ENCODE data around the gene LGI1.

The LGI1 gene

GRCh38 chr10:93773705-93774104, 16.0 kb downstream of the LGI1 start:
- Histone ChIP-seq H3K9me2 (ENCODE audit: low read depth, low read length) (no peaks in the 10 kb centered on the region), H3K4me3 (ENCODE audit: low read depth, low read length, poor library complexity, severe bottlenecking) (no peak overlapping the region), H4K20me1 (ENCODE audit: insufficient read depth, low read length) (no peaks in the 10 kb centered on the region), H2AFZ (ENCODE audit: low read length) (no peak overlapping the region), H3F3A (ENCODE audit: insufficient read depth, low read length) (no peaks in the 10 kb centered on the region), H3K4me2 (ENCODE audit: low read length) (no peak overlapping the region), H3K27ac (ENCODE audit: low read depth, low read length, poor library complexity, severe bottlenecking) (no peak overlapping the region), H3K27me3 (ENCODE audit: insufficient read depth, low read length) (no peaks in the 10 kb centered on the region), H3K9me3 (ENCODE audit: low read length) (no peaks in the 10 kb centered on the region), H3K79me2 (ENCODE audit: insufficient read depth, low read length) (no peaks in the 10 kb centered on the region), H3K36me3 (ENCODE audit: insufficient read depth, low read length) (no peaks in the 10 kb centered on the region), H3K4me1 (ENCODE audit: insufficient read depth, low read length, severe bottlenecking) (no peaks in the 10 kb centered on the region), H3K9ac (ENCODE audit: low read length) (no peak overlapping the region)
- TF ChIP-seq CTCF (IDR thresholded peaks at IDR 0.05; ENCODE audit: low read length) (no peak), EZH2 (IDR thresholded peaks at IDR 0.05; ENCODE audit: borderline replicate concordance, low read length) (no peak)

- Histone ChIP-seq H3K79me2 (ENCODE audit: insufficient read depth, low read length) (no peaks in the 10 kb centered on the region), H3K27ac (ENCODE audit: low read depth, low read length, poor library complexity, severe bottlenecking) (no peak overlapping the region), H3K27me3 (ENCODE audit: insufficient read depth, low read length) (no peaks in the 10 kb centered on the region), H3K4me1 (ENCODE audit: insufficient read depth, low read length, severe bottlenecking) (no peaks in the 10 kb centered on the region), H4K20me1 (ENCODE audit: insufficient read depth, low read length) (no peaks in the 10 kb centered on the region), H3F3A (ENCODE audit: insufficient read depth, low read length) (no peaks in the 10 kb centered on the region), H3K4me3 (ENCODE audit: low read depth, low read length, poor library complexity, severe bottlenecking) (no peak overlapping the region), H3K9me3 (ENCODE audit: low read length) (no peaks in the 10 kb centered on the region), H3K9me2 (ENCODE audit: low read depth, low read length) (no peaks in the 10 kb centered on the region), H2AFZ (ENCODE audit: low read length) (no peak overlapping the region), H3K36me3 (ENCODE audit: insufficient read depth, low read length) (no peaks in the 10 kb centered on the region), H3K4me2 (ENCODE audit: low read length) (no peak overlapping the region), H3K9ac (ENCODE audit: low read length) (no peak overlapping the region)
- TF ChIP-seq CTCF (IDR thresholded peaks at IDR 0.05; ENCODE audit: low read length) (no peak), EZH2 (IDR thresholded peaks at IDR 0.05; ENCODE audit: borderline replicate concordance, low read length) (no peak)
Measured at GRCh38 chr10:93775356-93775755, 17.6 kb downstream of the LGI1 start.

- Histone ChIP-seq H3K4me1 (ENCODE audit: insufficient read depth, low read length, severe bottlenecking) (no peaks in the 10 kb centered on the region), H3K79me2 (ENCODE audit: insufficient read depth, low read length) (no peaks in the 10 kb centered on the region), H3K9me2 (ENCODE audit: low read depth, low read length) (no peaks in the 10 kb centered on the region), H3K27me3 (ENCODE audit: insufficient read depth, low read length) (no peaks in the 10 kb centered on the region), H2AFZ (ENCODE audit: low read length) (no peak overlapping the region), H3K4me3 (ENCODE audit: low read depth, low read length, poor library complexity, severe bottlenecking) (no peak overlapping the region), H3K9me3 (ENCODE audit: low read length) (no peaks in the 10 kb centered on the region), H3K27ac (ENCODE audit: low read depth, low read length, poor library complexity, severe bottlenecking) (no peak overlapping the region), H3K36me3 (ENCODE audit: insufficient read depth, low read length) (no peaks in the 10 kb centered on the region), H3K9ac (ENCODE audit: low read length) (no peak overlapping the region), H3F3A (ENCODE audit: insufficient read depth, low read length) (no peaks in the 10 kb centered on the region), H3K4me2 (ENCODE audit: low read length) (no peak overlapping the region), H4K20me1 (ENCODE audit: insufficient read depth, low read length) (no peaks in the 10 kb centered on the region)
- no peak for TF ChIP-seq CTCF (IDR thresholded peaks at IDR 0.05; ENCODE audit: low read length)
- TF ChIP-seq EZH2 (IDR thresholded peaks at IDR 0.05; ENCODE audit: borderline replicate concordance, low read length) = no peak
Measured at GRCh38 chr10:93777092-93777491, 19.4 kb downstream of the LGI1 start.
